NCI-H2171 treated with DMSO at 0.1 percent for 48 hours (cell line): ENCODE measurements around the gene FCN1.
A peak's percentile ranks its signal among the peaks of the same experiment; 100 is the strongest.

ENCODE experiments used
- DNase-seq: peaks from one replicate; lab custom pipeline; 2025; lab: John Stamatoyannopoulos, UW

Gene FCN1

GRCh38 chr9:134913713-134914500, 3.8 kb downstream of the FCN1 start:
- DNase-seq = no peak

- DNase-seq = no peak
Observed at GRCh38 chr9:134913041-134913712, 4.5 kb downstream of the FCN1 start.

- DNase-seq = peak; percentile 28
Observed at GRCh38 chr9:134912126-134912840, 5.4 kb downstream of the FCN1 start.

GRCh38 chr9:134909511-134910481, 7.9 kb downstream of the FCN1 start:
- DNase-seq = no peak

DNA sequence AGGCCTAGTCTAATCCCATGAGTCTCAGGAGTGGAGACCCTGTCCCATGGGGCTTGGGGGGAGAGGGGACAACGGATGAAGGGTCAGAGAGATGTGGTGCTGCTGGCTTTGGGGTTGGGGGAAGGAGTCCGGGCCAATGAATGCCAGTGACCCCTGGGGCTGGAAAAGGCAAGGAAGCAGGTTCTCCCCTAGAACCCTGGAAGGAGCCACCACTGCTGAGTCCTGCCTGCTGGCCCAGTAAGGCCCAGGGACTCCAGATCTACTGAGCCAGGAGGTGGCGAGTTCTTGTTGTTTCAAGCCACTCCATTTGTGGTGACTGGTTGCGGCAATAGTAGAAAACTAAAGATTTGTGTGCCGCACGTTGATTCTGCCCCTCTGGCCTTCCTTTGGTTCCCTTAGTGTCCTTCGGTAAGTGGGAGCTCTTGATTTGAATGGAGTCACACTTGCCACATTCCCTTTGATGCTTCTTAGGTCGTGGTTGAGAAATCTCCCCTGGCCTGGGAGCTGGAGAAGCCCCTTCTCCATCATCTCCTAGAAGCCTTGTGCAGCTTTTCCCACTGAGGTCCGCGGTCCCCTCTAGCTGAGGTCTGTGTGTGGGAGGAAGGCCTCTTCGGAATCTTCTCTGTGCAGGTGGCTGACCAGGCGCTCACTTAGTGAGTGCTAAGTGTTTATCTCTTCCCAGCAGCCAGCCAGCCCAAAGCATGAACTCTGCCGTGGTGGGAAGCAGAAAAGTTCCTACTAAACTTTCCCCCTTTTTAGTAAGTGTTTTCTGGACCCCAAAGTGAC, 9.0 kb downstream of the FCN1 start:
- DNase-seq = no peak

- no peak for DNase-seq
Observed at GRCh38 chr9:134902936-134903335, 14.8 kb downstream of the FCN1 start.

GRCh38 chr9:134899818-134900217, 17.9 kb downstream of the FCN1 start:
- DNase-seq = no peak

DNA sequence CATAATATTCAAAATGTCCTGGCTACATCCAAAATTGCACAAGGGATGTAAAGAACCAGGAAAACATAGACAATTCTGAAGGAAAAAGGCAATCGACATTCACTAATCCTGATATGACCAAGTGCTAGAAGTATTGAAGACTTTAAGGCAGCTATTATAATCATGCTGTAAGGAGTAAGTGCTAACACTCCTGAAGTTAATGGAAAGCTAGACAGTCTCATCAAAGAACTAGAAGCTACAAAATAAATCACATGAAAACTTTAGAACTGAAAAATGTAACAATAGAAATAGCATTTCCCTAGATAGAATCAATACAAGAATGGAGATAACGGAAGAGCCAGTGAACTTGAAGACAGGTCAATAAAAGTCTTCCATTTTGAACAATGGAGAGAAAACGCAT, 18.5 kb downstream of the FCN1 start:
- DNase-seq = no peak

- DNase-seq = no peak
Observed at GRCh38 chr9:134898319-134898718, 19.4 kb downstream of the FCN1 start.

DNA sequence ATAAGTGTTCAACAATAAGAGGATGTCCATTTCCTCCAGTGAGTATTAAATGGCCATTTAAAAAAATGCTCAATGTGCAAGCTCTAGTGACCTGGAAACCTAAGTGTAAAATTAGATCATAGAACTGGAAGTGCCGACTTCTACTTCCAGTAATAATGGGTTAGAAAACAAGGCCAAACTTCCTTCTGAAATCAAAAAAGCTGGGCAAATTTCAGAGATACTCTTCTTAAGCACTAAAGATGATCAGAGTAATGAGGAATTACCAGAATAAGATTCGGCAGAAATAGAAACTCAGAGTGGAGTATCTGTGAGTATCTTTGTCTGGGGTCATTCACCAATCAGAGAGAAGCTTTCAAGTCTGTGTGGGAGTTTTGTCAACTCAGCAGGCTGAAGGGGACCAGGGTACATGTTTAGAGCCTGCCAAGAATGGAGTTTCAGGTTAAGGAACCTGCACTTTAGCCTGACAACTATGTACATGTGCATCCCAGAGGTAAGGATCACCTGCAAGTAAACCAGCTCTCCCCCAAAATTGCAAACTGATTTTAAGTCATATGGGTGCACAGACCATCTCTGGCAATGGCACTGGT, 20.0 kb downstream of the FCN1 start:
- no peak for DNase-seq

GRCh38 chr9:134896834-134897583, 20.7 kb downstream of the FCN1 start:
- DNase-seq = no peak

DNA sequence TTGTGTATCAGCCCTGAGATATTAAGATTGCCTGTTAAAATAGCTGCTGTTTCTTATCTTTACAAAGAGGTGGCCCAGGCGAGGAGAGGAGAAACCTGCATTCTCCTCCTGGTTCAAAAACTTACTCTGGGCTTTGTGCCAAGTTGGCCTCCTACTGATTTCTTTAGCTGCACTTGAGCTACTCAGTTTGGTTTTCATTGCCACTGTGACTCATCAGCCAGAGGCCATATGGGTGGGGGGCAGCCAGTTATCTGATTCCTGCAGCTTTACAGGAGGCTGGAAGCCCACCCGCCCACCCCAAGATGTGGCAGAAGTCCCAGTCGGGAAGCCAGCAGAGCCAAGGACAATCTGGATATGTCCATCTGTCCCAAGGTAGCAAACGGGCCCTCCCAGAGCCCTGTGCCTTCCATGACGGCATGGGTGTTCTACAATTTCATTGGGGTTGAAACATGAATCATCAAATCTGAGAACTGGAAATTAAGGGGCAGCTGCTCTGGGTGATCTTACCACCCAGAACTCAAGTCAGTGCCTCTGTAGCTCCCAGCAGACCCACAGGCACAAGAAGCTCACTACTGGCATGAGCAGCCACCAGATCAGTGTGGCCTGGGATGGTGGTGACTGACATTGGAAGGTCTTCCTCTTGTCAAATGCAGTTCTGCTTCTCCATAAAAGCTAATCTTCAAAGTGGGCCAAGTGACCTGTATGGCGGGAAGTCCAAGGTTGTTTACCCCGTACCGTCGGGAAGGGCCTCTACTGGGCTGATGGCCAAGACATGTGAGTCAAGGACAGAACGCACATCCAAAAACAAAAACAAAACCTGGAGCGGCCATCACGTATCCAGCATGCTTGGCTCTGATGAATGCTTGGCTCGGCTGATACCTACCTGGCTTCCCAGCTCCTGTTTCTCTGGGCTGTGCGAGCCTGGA, 21.5 kb downstream of the FCN1 start:
- DNase-seq = peak; percentile 100

DNA sequence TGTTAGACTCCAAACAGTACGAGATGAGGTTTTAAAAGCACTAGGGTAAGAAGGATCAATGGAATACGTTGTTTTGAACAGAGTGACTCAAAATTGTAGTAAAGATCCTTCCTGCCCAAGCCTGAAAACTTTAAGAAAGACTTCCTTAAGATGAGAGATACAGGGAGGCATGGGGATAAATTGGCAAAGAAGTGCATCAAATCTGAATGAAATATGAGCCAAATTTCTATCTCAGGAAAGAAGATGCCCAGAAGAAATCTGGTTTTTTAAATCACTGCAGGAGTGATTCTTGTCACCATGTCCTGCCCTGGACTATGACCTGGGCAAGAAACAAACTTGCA, 22.2 kb downstream of the FCN1 start:
- peak; percentile 81 for DNase-seq

- DNase-seq = no peak
Observed at GRCh38 chr9:134895097-134895496, 22.6 kb downstream of the FCN1 start.

GRCh38 chr9:134894136-134894860, 23.4 kb downstream of the FCN1 start:
- DNase-seq = no peak

- no peak for DNase-seq
Observed at GRCh38 chr9:134892820-134893420, 24.8 kb downstream of the FCN1 start.

- DNase-seq = no peak
Observed at GRCh38 chr9:134892221-134892620, 25.5 kb downstream of the FCN1 start.

DNA sequence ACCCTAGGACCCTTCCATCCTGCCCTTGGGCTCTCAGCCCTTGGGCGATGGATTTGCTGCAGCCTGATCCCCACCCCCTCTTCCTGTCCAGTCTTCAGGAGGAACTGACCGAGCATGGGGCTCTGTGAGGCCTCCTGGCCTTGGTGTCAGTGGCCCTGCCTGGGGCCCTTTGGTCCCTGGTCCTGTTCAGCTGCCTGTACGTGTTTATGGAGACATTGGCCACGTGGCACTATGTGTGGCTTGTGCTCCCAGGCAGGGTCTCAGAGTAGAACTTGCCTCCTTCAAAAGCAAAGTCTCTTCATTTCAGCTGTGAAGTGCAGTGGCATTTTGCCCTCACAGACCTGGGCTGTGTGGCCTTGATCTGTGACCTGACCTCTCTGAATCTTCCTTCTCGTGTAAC, 26.0 kb downstream of the FCN1 start:
- no peak for DNase-seq
